Transverse colon (tissue), 3 donors: ENCODE results near the gene KNDC1.

Experiments
- CTCF ChIP-seq, 5 experiments: fragments of 200-600 bp in 3 of 5; fragments of 450-650 bp in 2 of 5; sonication (generic) in 3 of 5; IDR thresholded peaks; 1 replicate in 2 of 5; 2 replicates in 3 of 5; pipeline ENCODE4 v1.5.1; 2016 to 2017; ENCODE audit warnings: antibody characterized with exemption in 5 of 5, inconsistent platforms in 3 of 5, mild to moderate bottlenecking in 2 of 5, moderate library complexity in 1 of 5
- EP300 ChIP-seq: sonication (generic); formaldehyde crosslinking; IDR thresholded peaks from one replicate; pipeline ENCODE4 v1.6.1; 2017; ENCODE audit warnings: antibody characterized with exemption, low read depth
- POLR2A ChIP-seq: fragments of 450-650 bp; IDR thresholded peaks from one replicate; pipeline ENCODE4 v1.6.1; 2016; ENCODE audit warnings: antibody characterized with exemption, mild to moderate bottlenecking, moderate library complexity

GRCh38 chr10:133174689-133175263 is 14.8 kb downstream of the KNDC1 start:
- no peak for TF ChIP-seq CTCF (IDR thresholded peaks at IDR 0.05)
- TF ChIP-seq POLR2A = no peak
- no peak for TF ChIP-seq EP300
